ENCODE data around the gene CSDE1.

CSDE1 gene

GRCh38 chr1:114728553-114728952 lies 29.2 kb downstream of the CSDE1 start:
- Histone ChIP-seq H3F3A (ENCODE audit: insufficient read depth) (peaks cover 4% of the 10 kb centered on the region; the same call in 1 of the 2 replicates), H3K4me2 (ENCODE audit: low read depth, low read length, poor library complexity, severe bottlenecking) (no peak overlapping the region), H3K36me3 (ENCODE audit: low read length) (peaks cover 79% of the 10 kb centered on the region), H3K4me3 (ENCODE audit: insufficient read depth, low read length, poor library complexity, severe bottlenecking) (no peak overlapping the region), H3K9me2 (replicated peaks; ENCODE audit: insufficient read depth, low read length) (no peaks in the 10 kb centered on the region), H3K9me3 (ENCODE audit: insufficient read depth, low read length) (no peaks in the 10 kb centered on the region), H2AFZ (ENCODE audit: low read depth, low read length, severe bottlenecking) (no peak overlapping the region), H3K79me2 (ENCODE audit: insufficient read depth, low read length) (peaks cover 9% of the 10 kb centered on the region; the same call in 1 of the 2 replicates), H4K20me1 (ENCODE audit: low read depth, low read length) (no peaks in the 10 kb centered on the region; the same call in 1 of the 2 replicates), H3K27me3 (ENCODE audit: low read length) (no peaks in the 10 kb centered on the region), H3K9ac (ENCODE audit: low read length) (no peak overlapping the region), H3K27ac (ENCODE audit: low read depth, low read length) (no peak overlapping the region)
- TF ChIP-seq EZH2phosphoT487 (conservative IDR thresholded peaks at IDR 0.05; ENCODE audit: low read length): no peak
- TF ChIP-seq, protein P1, sequence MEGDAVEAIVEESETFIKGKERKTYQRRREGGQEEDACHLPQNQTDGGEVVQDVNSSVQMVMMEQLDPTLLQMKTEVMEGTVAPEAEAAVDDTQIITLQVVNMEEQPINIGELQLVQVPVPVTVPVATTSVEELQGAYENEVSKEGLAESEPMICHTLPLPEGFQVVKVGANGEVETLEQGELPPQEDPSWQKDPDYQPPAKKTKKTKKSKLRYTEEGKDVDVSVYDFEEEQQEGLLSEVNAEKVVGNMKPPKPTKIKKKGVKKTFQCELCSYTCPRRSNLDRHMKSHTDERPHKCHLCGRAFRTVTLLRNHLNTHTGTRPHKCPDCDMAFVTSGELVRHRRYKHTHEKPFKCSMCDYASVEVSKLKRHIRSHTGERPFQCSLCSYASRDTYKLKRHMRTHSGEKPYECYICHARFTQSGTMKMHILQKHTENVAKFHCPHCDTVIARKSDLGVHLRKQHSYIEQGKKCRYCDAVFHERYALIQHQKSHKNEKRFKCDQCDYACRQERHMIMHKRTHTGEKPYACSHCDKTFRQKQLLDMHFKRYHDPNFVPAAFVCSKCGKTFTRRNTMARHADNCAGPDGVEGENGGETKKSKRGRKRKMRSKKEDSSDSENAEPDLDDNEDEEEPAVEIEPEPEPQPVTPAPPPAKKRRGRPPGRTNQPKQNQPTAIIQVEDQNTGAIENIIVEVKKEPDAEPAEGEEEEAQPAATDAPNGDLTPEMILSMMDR (IDR thresholded peaks at IDR 0.05; ENCODE audit: insufficient read depth, low read length, poor library complexity, severe bottlenecking): no peak

DNA sequence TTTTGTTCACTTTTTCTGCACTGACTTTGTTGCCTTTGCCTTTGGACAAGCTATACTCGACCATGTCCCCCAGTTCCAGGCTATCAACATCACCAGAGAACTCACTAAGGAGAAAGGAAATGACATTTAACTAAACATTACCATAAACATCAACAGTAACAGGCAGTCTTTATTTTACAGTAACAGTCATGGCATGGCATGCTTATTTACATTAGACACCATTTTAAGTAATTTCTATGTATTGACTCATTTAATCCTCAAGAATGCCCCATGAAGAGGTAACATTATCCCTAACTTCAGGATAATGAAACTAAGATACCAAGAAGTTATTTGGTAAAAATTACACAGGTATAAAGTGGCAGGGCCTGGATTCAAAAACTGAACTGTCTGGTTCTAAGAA lies 32.6 kb downstream of the CSDE1 start:
- Histone ChIP-seq H3F3A (ENCODE audit: insufficient read depth) (peaks cover 12% of the 10 kb centered on the region; the same call in 1 of the 2 replicates), H4K20me1 (ENCODE audit: low read depth, low read length) (no peaks in the 10 kb centered on the region; the same call in 1 of the 2 replicates), H3K4me2 (ENCODE audit: low read depth, low read length, poor library complexity, severe bottlenecking) (no peak overlapping the region), H3K27ac (ENCODE audit: low read depth, low read length) (no peak overlapping the region), H3K4me3 (ENCODE audit: insufficient read depth, low read length, poor library complexity, severe bottlenecking) (no peak overlapping the region), H3K27me3 (ENCODE audit: low read length) (no peaks in the 10 kb centered on the region), H3K9me2 (replicated peaks; ENCODE audit: insufficient read depth, low read length) (no peaks in the 10 kb centered on the region), H3K9me3 (ENCODE audit: insufficient read depth, low read length) (no peaks in the 10 kb centered on the region), H3K36me3 (ENCODE audit: low read length) (peaks cover 77% of the 10 kb centered on the region), H3K79me2 (ENCODE audit: insufficient read depth, low read length) (peaks cover 9% of the 10 kb centered on the region; the same call in 1 of the 2 replicates), H3K9ac (ENCODE audit: low read length) (no peak overlapping the region), H2AFZ (ENCODE audit: low read depth, low read length, severe bottlenecking) (no peak overlapping the region)
- TF ChIP-seq, protein P1 (IDR thresholded peaks at IDR 0.05; ENCODE audit: insufficient read depth, low read length, poor library complexity, severe bottlenecking): no peak
- TF ChIP-seq EZH2phosphoT487 (conservative IDR thresholded peaks at IDR 0.05; ENCODE audit: low read length): no peak

GRCh38 chr1:114723915-114724314 lies 33.9 kb downstream of the CSDE1 start:
- H3K9me2 ChIP-seq (replicated peaks; ENCODE audit: insufficient read depth, low read length): no peaks in the 10 kb centered on the region
- peaks cover 21% of the 10 kb centered on the region for H3F3A ChIP-seq (ENCODE audit: insufficient read depth)
- no peak overlapping the region for H2AFZ ChIP-seq (ENCODE audit: low read depth, low read length, severe bottlenecking)
- no peaks in the 10 kb centered on the region; the same call in 1 of the 2 replicates for H4K20me1 ChIP-seq (ENCODE audit: low read depth, low read length)
- H3K9me3 ChIP-seq (ENCODE audit: insufficient read depth, low read length): no peaks in the 10 kb centered on the region
- H3K36me3 ChIP-seq (ENCODE audit: low read length): peaks cover 74% of the 10 kb centered on the region
- TF ChIP-seq, protein P1 (IDR thresholded peaks at IDR 0.05; ENCODE audit: insufficient read depth, low read length, poor library complexity, severe bottlenecking): no peak
- no peak for TF ChIP-seq EZH2phosphoT487 (conservative IDR thresholded peaks at IDR 0.05; ENCODE audit: low read length)
- no peak overlapping the region for H3K4me2 ChIP-seq (ENCODE audit: low read depth, low read length, poor library complexity, severe bottlenecking)
- H3K79me2 ChIP-seq (ENCODE audit: insufficient read depth, low read length): no peaks in the 10 kb centered on the region
- no peak overlapping the region for H3K9ac ChIP-seq (ENCODE audit: low read length)
- H3K4me3 ChIP-seq (ENCODE audit: insufficient read depth, low read length, poor library complexity, severe bottlenecking): no peak overlapping the region
- H3K27me3 ChIP-seq (ENCODE audit: low read length): no peaks in the 10 kb centered on the region
- H3K27ac ChIP-seq (ENCODE audit: low read depth, low read length): no peak overlapping the region

Measured in SU-DHL-6 (cell line).